GM13976 (cell line): ENCODE data around the gene UGGT1.
A peak's percentile ranks its signal among the peaks of the same experiment; 100 is the strongest.

Source experiments
- DNase-seq: peaks from one replicate; pipeline ENCODE4 v3.0.0; 2012; ENCODE audit warnings: low spot score
- CTCF ChIP-seq: IDR thresholded peaks from 2 replicates; pipeline ENCODE4 v1.5.1; 2012; ENCODE audit warnings: borderline replicate concordance, mild to moderate bottlenecking; ENCODE audit not compliant: insufficient read depth; ENCODE audit errors: extremely low read depth, missing control alignments, control extremely low read depth
- in situ Hi-C: fragments of 300-500 bp; cut with MboI; formaldehyde crosslinking; loops from one replicate; pipeline ENCODE4 v1.12.0; 2022; ENCODE audit warnings: low sequenced_read_pairs, mixed read lengths, inconsistent platforms; ENCODE audit not compliant: unreplicated experiment

The UGGT1 gene

GRCh38 chr2:128090945-128091725 is at the start of gene UGGT1:
TSS of gene UGGT1 (plus strand) at chr2:128091200. CDS start at chr2:128091358, 158 bp downstream.
- in situ Hi-C loops, result no loop called here
- TF ChIP-seq CTCF, result no peak
- peak; percentile 96 for DNase-seq

DNA sequence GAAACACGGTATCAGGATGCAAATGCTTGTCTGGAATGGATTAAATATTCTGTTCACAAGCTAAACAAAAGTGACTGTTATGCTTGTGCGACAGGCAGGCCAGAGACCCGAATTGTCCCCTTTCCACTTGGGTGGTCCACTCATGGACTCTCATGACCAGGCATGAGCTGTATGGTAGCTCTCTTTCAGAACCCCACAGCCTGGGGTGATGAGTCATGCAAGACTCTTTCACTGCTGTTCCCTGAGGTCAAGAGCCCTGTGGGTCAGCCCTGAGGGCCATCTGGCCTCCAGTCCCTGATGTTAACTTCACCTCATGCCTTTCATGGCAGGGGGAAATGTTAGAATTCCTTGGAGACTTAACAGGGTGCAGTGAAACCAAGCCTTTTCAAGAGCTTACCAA is 49.4 kb upstream of the UGGT1 start:
- no peak for DNase-seq
- in situ Hi-C loops, result no loop called here
- TF ChIP-seq CTCF, result no peak

- DNase-seq, result no peak
- TF ChIP-seq CTCF, result no peak
- in situ Hi-C loops, result no loop called here
Measured at GRCh38 chr2:128043041-128043440, 48.0 kb upstream of the UGGT1 start.

DNA sequence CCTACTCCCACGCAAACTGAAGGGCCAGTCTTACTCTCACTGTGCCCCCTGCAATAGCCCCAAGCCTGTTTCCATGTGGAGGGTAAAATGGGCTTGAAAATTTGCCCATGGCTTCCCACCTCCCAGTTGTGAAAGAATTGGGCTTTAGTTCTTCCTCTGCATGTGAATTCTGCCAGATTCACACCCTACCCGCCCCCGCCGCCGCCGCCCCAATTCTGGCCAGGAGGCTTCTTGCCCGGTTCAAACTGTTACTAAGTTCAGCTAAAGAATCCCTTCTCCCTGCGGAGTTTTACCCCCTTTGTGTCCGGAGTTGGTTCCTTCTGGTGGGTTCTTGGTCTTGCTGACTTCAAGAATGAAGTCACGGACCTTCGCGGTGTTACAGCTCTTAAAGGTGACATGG is 37.7 kb upstream of the UGGT1 start:
- no peak for DNase-seq
- in situ Hi-C loops, result no loop called here
- TF ChIP-seq CTCF, result no peak

- in situ Hi-C loops, result no loop called here
- no peak for TF ChIP-seq CTCF
- DNase-seq, result no peak
Measured at GRCh38 chr2:128054104-128054885, 36.7 kb upstream of the UGGT1 start.

DNA sequence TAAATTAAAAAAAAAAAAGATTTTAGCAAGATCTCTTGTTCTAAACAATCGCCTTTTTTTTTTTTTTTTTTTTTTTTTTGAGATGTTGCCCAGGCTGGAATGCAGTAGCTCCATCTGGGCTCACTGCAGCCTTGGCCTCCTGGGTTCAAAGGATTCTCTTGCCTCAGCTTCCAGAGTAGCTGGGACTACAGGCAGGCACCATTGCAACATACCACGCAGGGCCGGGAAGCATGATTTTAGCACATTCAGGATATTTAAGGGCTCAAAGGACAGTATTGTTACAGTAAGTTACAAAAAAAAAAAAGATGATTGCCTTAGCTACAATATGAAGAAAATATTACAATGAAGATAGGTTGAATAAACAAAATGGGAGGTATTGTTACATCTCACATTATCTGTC is 33.7 kb upstream of the UGGT1 start:
- no peak for DNase-seq
- TF ChIP-seq CTCF, result no peak
- in situ Hi-C loops, result no loop called here
